ENCODE results near the gene CNTRL. TPM values are rescaled to one million over a fixed set of nuclear protein-coding genes. Genes with fewer than 3 reads are reported as not detected.

The CNTRL gene
- total RNA-seq, 1 donor from 2014 or later, result 7.5 TPM

- no peak overlapping the region for H3K27ac Mint-ChIP-seq (ENCODE audit: unreplicated experiment)
- H3K4me1 Mint-ChIP-seq (ENCODE audit: unreplicated experiment), result peaks cover 18% of the 10 kb centered on the region
- H3K27me3 Mint-ChIP-seq (ENCODE audit: unreplicated experiment), result no peaks in the 10 kb centered on the region
- no peak overlapping the region for H3K4me3 Mint-ChIP-seq (ENCODE audit: unreplicated experiment)
- no peaks in the 10 kb centered on the region for H3K36me3 Mint-ChIP-seq (ENCODE audit: unreplicated experiment)
- no peaks in the 10 kb centered on the region for H3K9me3 Mint-ChIP-seq (ENCODE audit: unreplicated experiment)
- TF ChIP-seq CTCF (IDR thresholded peaks at IDR 0.05), result no peak
- no peak for DNase-seq (ENCODE audit: extremely low spot score, unreplicated experiment)
Observed at GRCh38 chr9:121204611-121205010, 129.9 kb downstream of the CNTRL start.

GRCh38 chr9:121206516-121207370, 132.0 kb downstream of the CNTRL start:
- H3K36me3 Mint-ChIP-seq (ENCODE audit: unreplicated experiment), result no peaks in the 10 kb centered on the region
- no peak overlapping the region for H3K4me3 Mint-ChIP-seq (ENCODE audit: unreplicated experiment)
- no peaks in the 10 kb centered on the region for H3K27me3 Mint-ChIP-seq (ENCODE audit: unreplicated experiment)
- DNase-seq (ENCODE audit: extremely low spot score, unreplicated experiment), result no peak
- H3K27ac Mint-ChIP-seq (ENCODE audit: unreplicated experiment), result no peak overlapping the region
- TF ChIP-seq CTCF (IDR thresholded peaks at IDR 0.05), result no peak
- no peaks in the 10 kb centered on the region for H3K9me3 Mint-ChIP-seq (ENCODE audit: unreplicated experiment)
- H3K4me1 Mint-ChIP-seq (ENCODE audit: unreplicated experiment), result peaks cover 8% of the 10 kb centered on the region

GRCh38 chr9:121207371-121207940, 132.7 kb downstream of the CNTRL start:
- H3K9me3 Mint-ChIP-seq (ENCODE audit: unreplicated experiment), result no peaks in the 10 kb centered on the region
- no peak overlapping the region for H3K27ac Mint-ChIP-seq (ENCODE audit: unreplicated experiment)
- H3K36me3 Mint-ChIP-seq (ENCODE audit: unreplicated experiment), result no peaks in the 10 kb centered on the region
- H3K27me3 Mint-ChIP-seq (ENCODE audit: unreplicated experiment), result no peaks in the 10 kb centered on the region
- no peak overlapping the region for H3K4me3 Mint-ChIP-seq (ENCODE audit: unreplicated experiment)
- DNase-seq (ENCODE audit: extremely low spot score, unreplicated experiment), result no peak
- TF ChIP-seq CTCF (IDR thresholded peaks at IDR 0.05), result no peak
- H3K4me1 Mint-ChIP-seq (ENCODE audit: unreplicated experiment), result peaks cover 4% of the 10 kb centered on the region

- no peaks in the 10 kb centered on the region for H3K36me3 Mint-ChIP-seq (ENCODE audit: unreplicated experiment)
Observed at GRCh38 chr9:121210536-121210935, 135.8 kb downstream of the CNTRL start.

More at GRCh38 chr9:121210536-121210935, 135.8 kb downstream of the CNTRL start:
- peaks cover 5% of the 10 kb centered on the region for H3K4me1 Mint-ChIP-seq (ENCODE audit: unreplicated experiment)
- H3K4me3 Mint-ChIP-seq (ENCODE audit: unreplicated experiment), result no peak overlapping the region
- DNase-seq (ENCODE audit: extremely low spot score, unreplicated experiment), result no peak
- TF ChIP-seq CTCF (IDR thresholded peaks at IDR 0.05), result no peak
- H3K27ac Mint-ChIP-seq (ENCODE audit: unreplicated experiment), result no peak overlapping the region
- no peaks in the 10 kb centered on the region for H3K9me3 Mint-ChIP-seq (ENCODE audit: unreplicated experiment)
- H3K27me3 Mint-ChIP-seq (ENCODE audit: unreplicated experiment), result no peaks in the 10 kb centered on the region
